ENCODE results near the gene SLC10A7. TPM values are rescaled to one million over a fixed set of nuclear protein-coding genes. Genes with fewer than 3 reads are reported as not detected.

SLC10A7 gene
- total and polyA plus RNA-seq, 2 of the 8 experiments (the other 6 are each of a cell fraction or from before 2014, with no cell fraction given): 2.5 to 2.9 TPM

DNA sequence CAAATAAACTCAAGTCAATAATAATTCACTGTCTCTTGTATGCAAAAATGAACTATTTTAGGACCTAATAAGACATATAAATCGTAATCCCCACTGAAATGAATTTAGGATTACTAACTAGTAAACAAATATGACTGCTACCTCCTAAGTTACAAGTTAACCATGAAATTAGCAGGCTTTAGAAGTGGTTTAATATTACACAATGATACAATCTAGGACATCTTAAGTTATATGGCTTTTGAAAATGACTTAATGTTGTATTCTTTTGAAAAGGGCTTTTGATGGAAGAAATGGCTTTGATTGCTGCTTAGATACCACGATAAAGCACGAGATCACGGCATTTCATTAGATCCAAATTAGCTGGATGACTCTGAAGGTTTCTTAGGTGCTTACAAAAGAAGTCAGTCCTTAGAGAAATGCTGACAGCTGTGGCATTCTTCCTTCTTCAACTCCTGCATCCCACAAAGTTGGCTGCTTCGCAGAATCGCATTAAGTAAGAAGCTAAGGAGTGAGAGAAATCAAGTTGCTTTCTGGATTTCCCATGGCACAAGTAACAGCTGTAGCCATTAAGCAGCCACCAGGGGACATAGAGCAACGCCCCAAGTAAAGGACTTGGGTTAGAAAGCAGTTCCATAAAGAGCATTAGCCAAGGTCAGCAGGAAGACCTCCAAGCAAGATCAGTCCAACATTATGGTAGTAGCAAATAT, 6.9 kb downstream of the SLC10A7 start:
- Histone ChIP-seq H3K18ac (ENCODE audit: extremely low read depth, low read length) (no peak overlapping the region), H3K14ac (ENCODE audit: insufficient read length) (no peak overlapping the region), H3K4ac (replicated peaks; ENCODE audit: insufficient read length, low read depth, low read length) (no peak overlapping the region), H3K4me3 (ENCODE audit: extremely low read depth in 1 of 4, insufficient read depth in 2 of 4, low read depth in 3 of 4, low read length in 4 of 4) (no peak overlapping the region), H4K91ac (replicated peaks; ENCODE audit: insufficient read length, low read length) (no peak overlapping the region), H3K27ac (ENCODE audit: low read depth, low read length) (no peak overlapping the region), H3K9me3 (ENCODE audit: insufficient read depth in 2 of 2, low read depth in 1 of 2, low read length in 1 of 2) (no peaks in the 10 kb centered on the region), H2BK120ac (replicated peaks; ENCODE audit: low read depth, low read length) (no peak overlapping the region), H4K8ac (ENCODE audit: extremely low read depth, insufficient read depth, low read length) (no peak overlapping the region), H3K56ac (replicated peaks; ENCODE audit: insufficient read length, low read depth, low read length) (no peak overlapping the region), H3K79me2 (ENCODE audit: control insufficient read depth in 1 of 2, insufficient read depth in 2 of 2, low read length in 2 of 2) (no peaks in the 10 kb centered on the region), H3K27me3 (replicated peaks in 1 of 4; ENCODE audit: control insufficient read depth in 3 of 4, extremely low read depth in 1 of 4, insufficient read depth in 3 of 4, low read length in 3 of 4) (peaks cover 0 to 3% (median 1%) of the 10 kb centered on the region in 4 experiments; a peak in 3 of 7 replicates), H2BK20ac (ENCODE audit: low read length) (no peak overlapping the region), H3K23ac (ENCODE audit: insufficient read length) (no peak overlapping the region), H3K4me1 (replicated peaks in 1 of 4; ENCODE audit: control insufficient read depth in 3 of 4, insufficient read depth in 4 of 4, low read length in 3 of 4) (no peaks in the 10 kb centered on the region), H3K9ac (replicated peaks in 1 of 4; ENCODE audit: extremely low read depth in 1 of 4, low read depth in 3 of 4, low read length in 3 of 4) (no peak overlapping the region), H4K20me1 (replicated peaks in 1 of 2; ENCODE audit: control insufficient read depth in 1 of 2, insufficient read depth in 2 of 2, low read length in 2 of 2) (no peaks in the 10 kb centered on the region), H2BK15ac (ENCODE audit: low read length) (no peak overlapping the region), H2AK5ac (ENCODE audit: low read depth, low read length) (no peak overlapping the region), H3K79me1 (ENCODE audit: low read depth, low read length) (no peaks in the 10 kb centered on the region; the same call in 1 of the 2 replicates), H3K4me2 (ENCODE audit: insufficient read depth in 1 of 2, low read depth in 2 of 2, low read length in 2 of 2) (no peak overlapping the region), H2BK12ac (ENCODE audit: low read depth, low read length) (no peak overlapping the region), H3K23me2 (ENCODE audit: low read depth, low read length) (no peaks in the 10 kb centered on the region), H4K5ac (ENCODE audit: insufficient read length, low read depth, low read length) (no peak overlapping the region), H3K36me3 (ENCODE audit: control insufficient read depth in 2 of 4, insufficient read depth in 4 of 4, low read length in 3 of 4) (no peaks in the 10 kb centered on the region), H2AFZ (ENCODE audit: low read length) (no peak overlapping the region), H2BK5ac (ENCODE audit: low read depth, low read length) (no peak overlapping the region)
- POLR2A ChIA-PET (ENCODE audit: partially characterized antibody): no interaction called here
- FAIRE-seq: no peak
- 91% methylated on average over 7 of the region's 7 CpGs; no CpG with 5 or more reads in 1 of the 2 experiments for WGBS, 2 experiments (ENCODE audit: extremely low coverage in 1 of 2, insufficient coverage in 1 of 2, insufficient read length in 1 of 2, insufficient replicate concordance in 2 of 2, low coverage in 1 of 2, low lambda C conversion rate in 2 of 2, missing lambda C conversion rate in 1 of 2)
- TF ChIP-seq EP300 (IDR thresholded peaks at IDR 0.05; ENCODE audit: borderline replicate concordance in 1 of 2, low read depth in 2 of 2, low read length in 2 of 2): no peak
- TF ChIP-seq, protein P1, sequence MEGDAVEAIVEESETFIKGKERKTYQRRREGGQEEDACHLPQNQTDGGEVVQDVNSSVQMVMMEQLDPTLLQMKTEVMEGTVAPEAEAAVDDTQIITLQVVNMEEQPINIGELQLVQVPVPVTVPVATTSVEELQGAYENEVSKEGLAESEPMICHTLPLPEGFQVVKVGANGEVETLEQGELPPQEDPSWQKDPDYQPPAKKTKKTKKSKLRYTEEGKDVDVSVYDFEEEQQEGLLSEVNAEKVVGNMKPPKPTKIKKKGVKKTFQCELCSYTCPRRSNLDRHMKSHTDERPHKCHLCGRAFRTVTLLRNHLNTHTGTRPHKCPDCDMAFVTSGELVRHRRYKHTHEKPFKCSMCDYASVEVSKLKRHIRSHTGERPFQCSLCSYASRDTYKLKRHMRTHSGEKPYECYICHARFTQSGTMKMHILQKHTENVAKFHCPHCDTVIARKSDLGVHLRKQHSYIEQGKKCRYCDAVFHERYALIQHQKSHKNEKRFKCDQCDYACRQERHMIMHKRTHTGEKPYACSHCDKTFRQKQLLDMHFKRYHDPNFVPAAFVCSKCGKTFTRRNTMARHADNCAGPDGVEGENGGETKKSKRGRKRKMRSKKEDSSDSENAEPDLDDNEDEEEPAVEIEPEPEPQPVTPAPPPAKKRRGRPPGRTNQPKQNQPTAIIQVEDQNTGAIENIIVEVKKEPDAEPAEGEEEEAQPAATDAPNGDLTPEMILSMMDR (IDR thresholded peaks at IDR 0.05; ENCODE audit: control extremely low read depth in 1 of 3, insufficient read depth in 1 of 3, low read depth in 1 of 3, low read length in 3 of 3): peak in 1 of 3 experiments; percentile 22; a peak in 1 of 4 replicates
- TF ChIP-seq RAD21 (IDR thresholded peaks at IDR 0.05 in 1 of 2, conservative IDR thresholded peaks at IDR 0.05 in 1 of 2; ENCODE audit: low read depth in 2 of 2, low read length in 2 of 2): peak in 1 of 2 experiments; percentile 9; a peak in 1 of 4 replicates
- TF ChIP-seq CEBPB (IDR thresholded peaks at IDR 0.05; ENCODE audit: low read depth, low read length): no peak
- TF ChIP-seq POU5F1 (IDR thresholded peaks at IDR 0.05; ENCODE audit: low read depth, low read length): no peak
- TF ChIP-seq, protein P2, sequence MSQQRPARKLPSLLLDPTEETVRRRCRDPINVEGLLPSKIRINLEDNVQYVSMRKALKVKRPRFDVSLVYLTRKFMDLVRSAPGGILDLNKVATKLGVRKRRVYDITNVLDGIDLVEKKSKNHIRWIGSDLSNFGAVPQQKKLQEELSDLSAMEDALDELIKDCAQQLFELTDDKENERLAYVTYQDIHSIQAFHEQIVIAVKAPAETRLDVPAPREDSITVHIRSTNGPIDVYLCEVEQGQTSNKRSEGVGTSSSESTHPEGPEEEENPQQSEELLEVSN (IDR thresholded peaks at IDR 0.05): no peak
- TF ChIP-seq CREB1 (IDR thresholded peaks at IDR 0.05): no peak
- DNase-seq (ENCODE audit: low read depth in 1 of 2, low spot score in 2 of 2): no peak
- CTCF ChIA-PET (ENCODE audit: partially characterized antibody): no interaction called here
